NCI-H510A treated with DMSO at 0.1 percent for 48 hours (cell line): ENCODE data around the gene PIH1D1.
A peak's percentile ranks its signal among the peaks of the same experiment; 100 is the strongest.
"Not testable (repeated sequence)": the region's sequence is repeated elsewhere in the genome, so short reads cannot be mapped to it uniquely, and the experiment has no call there.

ENCODE experiments used
- DNase-seq: peaks from one replicate; lab custom pipeline; 2025; lab: John Stamatoyannopoulos, UW

Gene PIH1D1

GRCh38 chr19:49481020-49481683 is 29.5 kb upstream of the PIH1D1 start:
- DNase-seq: no peak

DNA sequence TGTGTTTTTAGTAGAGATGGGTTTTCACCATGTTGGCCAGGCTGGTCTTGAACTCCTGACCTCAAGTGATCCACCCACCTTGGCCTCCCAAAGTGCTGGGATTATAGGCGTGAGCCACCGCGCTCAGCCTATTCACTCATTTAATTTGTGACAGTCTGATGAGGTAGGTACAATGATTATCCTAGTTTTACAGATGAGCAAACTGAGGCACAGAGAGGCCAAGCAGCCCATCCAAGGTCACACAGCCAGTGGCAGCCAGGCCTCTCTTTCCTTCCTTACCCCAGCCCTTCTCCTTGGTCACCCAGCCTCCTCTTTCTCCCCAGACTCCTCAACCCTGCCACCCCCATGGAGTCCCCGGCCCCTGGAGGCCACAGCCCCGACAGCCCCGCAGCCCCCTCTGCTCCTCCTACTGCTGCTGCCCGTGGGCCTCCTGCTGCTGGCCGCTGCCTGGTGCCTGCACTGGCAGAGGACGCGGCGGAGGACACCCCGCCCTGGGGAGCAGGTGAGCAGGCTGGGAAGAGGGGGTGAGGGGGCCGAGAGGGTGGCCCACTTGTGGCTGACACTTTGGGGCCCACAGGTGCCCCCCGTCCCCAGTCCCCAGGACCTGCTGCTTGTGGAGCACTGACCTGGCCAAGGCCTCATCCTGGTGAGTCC is 28.5 kb upstream of the PIH1D1 start:
- DNase-seq: no peak

GRCh38 chr19:49475995-49476880 is 24.6 kb upstream of the PIH1D1 start:
- peak; percentile 68 for DNase-seq

DNA sequence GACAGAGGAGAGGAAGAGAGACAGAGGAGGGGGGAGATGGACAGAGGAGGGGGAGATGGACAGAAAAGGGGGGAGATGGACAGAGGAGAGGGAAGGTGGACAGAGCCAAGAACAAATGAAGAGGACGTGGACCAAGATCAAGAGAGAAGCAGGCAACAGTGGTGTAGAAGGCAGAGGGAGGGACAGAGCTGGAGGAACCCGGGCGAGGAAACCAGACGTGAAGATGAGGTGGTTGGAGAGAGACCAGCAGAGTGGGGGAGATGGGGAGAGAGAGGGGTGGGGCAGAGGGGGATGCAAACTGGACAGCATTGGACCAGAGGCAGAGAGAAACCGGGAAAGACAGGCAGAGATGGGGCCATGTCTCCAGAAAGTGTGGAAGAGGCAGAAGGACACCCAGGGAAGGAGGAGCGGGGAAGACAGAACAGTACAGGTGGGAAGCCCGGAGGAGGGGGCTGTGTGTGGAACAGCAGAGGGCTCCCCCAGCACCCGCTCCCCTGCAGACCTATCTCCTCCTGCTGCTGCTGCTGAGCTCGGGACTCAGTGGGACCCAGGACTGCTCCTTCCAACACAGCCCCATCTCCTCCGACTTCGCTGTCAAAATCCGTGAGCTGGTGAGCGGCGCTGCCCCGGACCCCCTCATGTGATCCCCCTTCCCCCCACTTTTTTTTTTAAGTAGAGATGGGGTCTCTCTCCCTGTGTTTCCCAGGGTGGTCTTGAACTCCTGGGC is 23.7 kb upstream of the PIH1D1 start:
- no peak for DNase-seq

GRCh38 chr19:49474542-49474924 is 22.9 kb upstream of the PIH1D1 start:
- DNase-seq: no peak

- DNase-seq: peak; percentile 29
Measured at GRCh38 chr19:49473868-49474541, 22.4 kb upstream of the PIH1D1 start, which contains the start of gene FLT3LG. Gene FLT3LG (plus strand): TSS chr19:49474215. CDS start chr19:49474640, 425 bp downstream.

GRCh38 chr19:49473501-49473867 is 21.9 kb upstream of the PIH1D1 start:
- DNase-seq: not testable (repeated sequence)

- DNase-seq: no peak
Measured at GRCh38 chr19:49472936-49473335, 21.3 kb upstream of the PIH1D1 start.

DNA sequence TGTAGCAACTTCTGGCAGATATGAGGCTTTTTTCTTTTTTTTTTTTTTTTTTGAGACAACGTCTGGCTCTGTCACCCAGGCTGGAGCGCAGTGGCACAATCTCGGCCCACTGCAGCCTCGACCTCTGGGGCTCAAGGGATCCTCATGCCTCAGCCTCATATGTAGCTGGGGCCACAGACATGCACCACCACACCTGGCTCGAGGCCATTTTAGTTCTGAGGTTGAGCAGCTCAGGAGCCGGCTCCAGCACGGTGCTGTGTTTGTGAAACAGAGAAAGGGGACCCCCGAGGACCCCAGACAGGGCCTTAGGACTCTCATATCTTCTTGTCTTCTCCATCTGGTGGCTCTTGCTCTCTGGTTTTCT is 19.0 kb upstream of the PIH1D1 start:
- DNase-seq: no peak

DNA sequence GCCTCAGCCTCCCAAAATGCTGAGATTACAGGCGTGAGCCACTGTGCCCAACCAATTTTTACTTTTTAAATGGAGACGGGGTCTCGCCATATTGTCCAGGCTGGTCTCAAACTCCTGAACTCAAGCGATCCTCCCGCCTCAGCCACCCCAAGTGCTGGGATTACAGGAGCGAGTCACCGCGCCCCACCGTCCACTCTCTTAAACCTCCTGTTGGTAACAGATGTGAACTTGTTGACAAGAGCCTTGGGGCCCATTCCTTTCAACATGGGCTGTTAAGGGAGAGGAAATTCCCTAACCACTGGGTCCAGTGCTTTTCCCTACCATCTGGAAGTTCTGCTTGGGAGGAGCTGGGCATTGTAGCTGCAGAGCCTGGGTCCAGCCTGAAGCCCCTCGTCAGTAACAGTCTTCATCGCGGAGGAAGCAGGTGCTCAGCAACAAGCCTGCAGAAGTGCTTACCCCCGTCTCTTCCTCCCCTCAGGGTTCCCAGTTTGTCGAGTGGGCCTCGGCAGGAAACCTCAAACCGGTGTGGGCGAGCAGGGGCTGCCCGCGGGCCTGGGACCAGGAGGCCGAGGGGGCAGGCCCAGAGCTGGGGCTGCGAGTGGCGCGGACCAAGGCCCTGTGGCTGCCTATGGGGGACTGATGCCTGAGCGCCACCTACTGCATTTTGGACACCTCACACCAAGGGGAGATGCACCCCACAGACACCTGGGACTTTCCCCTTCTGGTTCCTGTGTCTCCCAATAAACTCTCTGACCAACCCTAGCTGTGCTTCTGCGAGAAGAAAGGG is 18.4 kb upstream of the PIH1D1 start:
- no peak for DNase-seq

DNA sequence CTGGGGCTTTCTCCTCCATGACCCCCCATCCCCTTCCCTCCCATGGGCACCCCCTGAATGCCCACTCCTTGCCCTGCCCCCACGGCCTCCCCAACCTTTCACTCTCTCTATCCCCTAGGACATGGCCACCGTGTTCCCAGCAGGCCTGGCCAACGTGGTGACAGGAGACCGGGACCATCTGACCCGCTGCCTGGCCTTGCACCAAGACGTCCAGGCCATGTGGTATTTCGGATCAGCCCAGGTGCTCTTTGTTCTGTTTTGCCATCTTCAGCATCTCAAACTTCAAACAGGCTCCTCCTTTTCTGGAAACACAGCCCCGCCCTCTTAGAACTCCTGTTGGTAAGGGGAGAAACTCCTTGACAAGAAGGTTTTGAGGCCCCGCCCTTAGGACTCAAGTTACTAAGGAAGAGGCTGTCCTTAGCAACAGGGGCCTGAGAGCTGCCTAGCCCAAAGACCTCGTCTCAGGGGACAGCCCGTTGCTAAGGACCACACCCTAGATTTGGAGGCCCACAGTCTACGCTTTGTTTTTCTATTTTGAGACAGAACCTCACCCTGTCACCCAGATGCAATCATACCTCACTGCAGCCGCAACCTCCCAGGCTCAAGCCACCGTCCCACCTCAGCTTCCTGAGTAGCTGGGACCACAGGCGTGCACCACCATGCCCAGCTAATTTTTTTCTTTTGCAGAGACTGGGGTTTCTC is 17.3 kb upstream of the PIH1D1 start:
- no peak for DNase-seq

DNA sequence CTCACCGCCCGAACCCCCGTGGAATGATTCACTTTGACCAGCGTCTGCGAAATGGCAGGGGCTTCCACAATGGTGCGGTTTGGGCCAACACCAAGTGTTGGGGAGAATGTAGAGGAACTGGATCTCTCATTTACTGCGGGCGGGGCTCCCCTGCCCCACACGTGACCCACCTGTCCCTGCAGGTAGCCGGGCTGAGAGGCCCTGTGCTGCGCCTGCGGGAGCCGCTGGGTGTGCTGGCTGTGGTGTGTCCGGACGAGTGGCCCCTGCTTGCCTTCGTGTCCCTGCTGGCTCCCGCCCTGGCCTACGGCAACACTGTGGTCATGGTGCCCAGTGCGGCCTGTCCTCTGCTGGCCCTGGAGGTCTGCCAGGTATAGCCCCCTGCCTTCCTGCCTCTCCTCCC is 16.6 kb upstream of the PIH1D1 start:
- DNase-seq: no peak

- DNase-seq: no peak
Measured at GRCh38 chr19:49465371-49465770, 13.8 kb upstream of the PIH1D1 start.

- no peak for DNase-seq
Measured at GRCh38 chr19:49463960-49464740, 12.5 kb upstream of the PIH1D1 start.

DNA sequence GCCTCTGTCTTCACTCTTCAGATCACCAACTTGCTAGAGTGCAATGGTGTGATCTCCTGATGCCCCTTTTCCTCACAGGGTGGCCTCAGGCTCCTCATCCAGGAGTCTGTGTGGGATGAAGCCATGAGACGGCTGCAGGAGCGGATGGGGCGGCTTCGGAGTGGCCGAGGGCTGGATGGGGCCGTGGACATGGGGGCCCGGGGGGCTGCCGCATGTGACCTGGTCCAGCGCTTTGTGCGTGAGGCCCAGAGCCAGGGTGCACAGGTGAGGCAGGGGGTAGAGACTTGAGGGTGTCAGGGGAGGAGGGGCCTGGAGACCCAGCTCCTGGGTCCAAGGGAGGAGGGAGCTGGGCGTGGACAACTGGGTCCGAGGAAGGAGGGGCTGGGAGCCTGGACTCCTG is 10.9 kb upstream of the PIH1D1 start:
- no peak for DNase-seq

- DNase-seq: no peak
Measured at GRCh38 chr19:49461656-49462055, 10.0 kb upstream of the PIH1D1 start.

GRCh38 chr19:49461130-49461529 is 9.5 kb upstream of the PIH1D1 start:
- not testable (repeated sequence) for DNase-seq

DNA sequence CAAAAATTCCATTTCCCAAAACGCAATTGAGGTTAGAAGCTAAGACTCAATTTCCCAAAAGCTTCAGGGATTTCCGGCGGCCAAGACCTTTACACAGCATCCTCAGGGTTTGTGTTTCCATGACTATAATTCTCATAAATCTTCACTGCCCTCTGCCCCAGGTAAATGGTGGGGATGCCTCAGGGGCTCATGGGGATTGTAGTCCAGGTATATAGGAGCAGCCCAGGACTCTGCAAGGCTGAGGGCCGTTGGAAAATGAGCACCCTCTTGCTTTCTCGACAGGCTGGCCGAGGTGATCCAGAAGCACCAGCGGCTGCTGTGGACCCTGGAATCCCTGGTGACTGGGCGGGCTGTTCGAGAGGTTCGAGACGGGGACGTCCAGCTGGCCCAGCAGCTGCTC is 7.8 kb upstream of the PIH1D1 start:
- DNase-seq: no peak

DNA sequence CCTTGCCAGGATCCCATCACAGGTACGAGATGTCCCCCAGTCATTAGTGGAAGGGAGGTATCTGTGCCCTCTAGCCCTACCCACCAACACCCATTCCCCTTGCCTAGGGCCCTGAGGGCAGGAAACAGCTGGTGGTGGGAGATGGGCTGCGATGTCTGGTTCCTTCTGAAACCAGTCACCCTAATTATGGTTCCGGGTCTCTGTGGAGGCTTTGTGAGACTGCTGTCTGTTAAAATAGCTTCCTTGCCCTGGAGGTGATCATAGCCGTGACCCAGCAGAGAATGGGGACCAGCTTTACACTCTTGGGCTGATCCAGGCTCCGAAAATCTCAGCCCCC is 6.9 kb upstream of the PIH1D1 start:
- DNase-seq: no peak

GRCh38 chr19:49456326-49456725 is 4.7 kb upstream of the PIH1D1 start:
- no peak for DNase-seq
